Stimulated activated CD8-positive, alpha-beta memory T cell treated with anti-CD3 and anti-CD28 coated beads, Interleukin-15, amount 100 ng/mL, for 48 hours (primary cell): ENCODE data around the gene PLCB1.

Source experiments
- DNase-seq, 2 donors: peaks; one replicate each; pipeline ENCODE4 v3.0.0-alpha.2; 2020; ENCODE audit warnings: low read depth in 2 of 2

Gene PLCB1

GRCh38 chr20:8720089-8720488 lies 588.0 kb downstream of the PLCB1 start:
- DNase-seq: no peak

- no peak for DNase-seq
These were observed 589.0 kb downstream of the PLCB1 start for GRCh38 chr20:8721098-8721497.

GRCh38 chr20:8722277-8722928 lies 590.3 kb downstream of the PLCB1 start:
- no peak for DNase-seq

GRCh38 chr20:8723296-8723695 lies 591.2 kb downstream of the PLCB1 start:
- DNase-seq: no peak

- DNase-seq: no peak
These were observed 592.8 kb downstream of the PLCB1 start for GRCh38 chr20:8724884-8725283.

- no peak for DNase-seq
These were observed 594.4 kb downstream of the PLCB1 start for GRCh38 chr20:8726460-8726859.

- DNase-seq: no peak
These were observed 602.9 kb downstream of the PLCB1 start for GRCh38 chr20:8735014-8735413.

- no peak for DNase-seq
These were observed 603.6 kb downstream of the PLCB1 start for GRCh38 chr20:8735674-8736073.

GRCh38 chr20:8740265-8740664 lies 608.2 kb downstream of the PLCB1 start:
- no peak for DNase-seq

GRCh38 chr20:8744228-8744844 lies 612.3 kb downstream of the PLCB1 start:
- no peak for DNase-seq

- no peak for DNase-seq
These were observed 617.0 kb downstream of the PLCB1 start for GRCh38 chr20:8749101-8749500.

GRCh38 chr20:8749986-8750385 lies 617.9 kb downstream of the PLCB1 start:
- DNase-seq: no peak

- DNase-seq: no peak
These were observed 623.5 kb downstream of the PLCB1 start for GRCh38 chr20:8755340-8756118.

- DNase-seq: no peak
These were observed 624.3 kb downstream of the PLCB1 start for GRCh38 chr20:8756410-8756809.

GRCh38 chr20:8757146-8757545 lies 625.1 kb downstream of the PLCB1 start:
- no peak for DNase-seq

- DNase-seq: no peak
These were observed 632.4 kb downstream of the PLCB1 start for GRCh38 chr20:8764344-8764962.

GRCh38 chr20:8766868-8767390 lies 634.9 kb downstream of the PLCB1 start:
- no peak for DNase-seq

GRCh38 chr20:8774412-8774811 lies 642.3 kb downstream of the PLCB1 start:
- DNase-seq: no peak

GRCh38 chr20:8777911-8778310 lies 645.8 kb downstream of the PLCB1 start:
- no peak for DNase-seq

GRCh38 chr20:8778387-8778786 lies 646.3 kb downstream of the PLCB1 start:
- no peak for DNase-seq

GRCh38 chr20:8780915-8781314 lies 648.8 kb downstream of the PLCB1 start:
- no peak for DNase-seq

- DNase-seq: no peak
These were observed 650.7 kb downstream of the PLCB1 start for GRCh38 chr20:8782804-8783203.
